Stimulated activated naive CD4-positive, alpha-beta T cell treated with Interleukin-2 at 50 U/mL for 16 hours (primary cell): ENCODE results near the gene NSMCE4A.
"Not testable (repeated sequence)": the region's sequence is repeated elsewhere in the genome, so short reads cannot be mapped to it uniquely, and the experiment has no call there.

Source experiments
- DNase-seq: peaks from one replicate; lab custom pipeline; 2025; lab: John Stamatoyannopoulos, UW

Gene NSMCE4A

DNA sequence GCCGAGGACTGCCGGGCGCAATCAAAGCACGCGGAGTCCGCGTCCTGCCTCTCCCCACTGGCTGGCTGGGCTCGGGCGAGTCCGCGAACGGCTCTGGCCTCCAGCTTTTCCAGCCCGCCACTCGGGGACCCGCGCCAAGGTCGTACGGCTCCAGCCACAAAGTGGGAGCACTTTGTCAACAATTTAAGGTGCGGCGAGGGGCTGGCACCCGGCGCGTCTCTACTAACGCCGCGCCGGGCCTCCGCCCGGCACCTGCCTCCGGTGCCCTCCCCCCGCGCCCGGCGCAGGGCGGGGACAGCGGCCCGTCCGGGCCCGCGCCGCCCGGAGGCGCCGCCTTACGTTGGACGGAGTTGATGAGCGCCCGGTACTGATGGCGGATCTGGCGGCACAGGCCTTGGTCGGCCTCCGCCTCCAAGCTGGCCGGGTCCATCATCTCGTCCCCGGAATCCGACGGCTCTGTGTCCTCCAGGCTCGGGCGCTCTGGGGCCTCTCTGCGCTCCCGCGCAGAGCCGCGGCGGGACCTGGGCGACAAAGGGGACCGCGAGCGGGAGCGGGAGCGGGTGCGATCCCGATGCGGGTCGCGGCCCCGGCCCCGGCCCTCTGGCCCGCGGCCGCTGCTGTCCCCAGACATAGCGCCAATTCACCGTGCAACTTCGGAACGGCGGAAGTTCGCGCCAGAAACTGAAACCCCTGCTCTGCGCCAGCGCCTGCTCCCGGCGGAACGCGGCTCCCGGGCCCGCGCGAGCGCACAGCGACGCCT, at the start of gene NSMCE4A:
TSS of gene NSMCE4A (minus strand) at position 683 of the 760 bp plus-strand sequence. CDS start at position 631, 52 bp downstream.
- DNase-seq = peak; percentile 71

DNA sequence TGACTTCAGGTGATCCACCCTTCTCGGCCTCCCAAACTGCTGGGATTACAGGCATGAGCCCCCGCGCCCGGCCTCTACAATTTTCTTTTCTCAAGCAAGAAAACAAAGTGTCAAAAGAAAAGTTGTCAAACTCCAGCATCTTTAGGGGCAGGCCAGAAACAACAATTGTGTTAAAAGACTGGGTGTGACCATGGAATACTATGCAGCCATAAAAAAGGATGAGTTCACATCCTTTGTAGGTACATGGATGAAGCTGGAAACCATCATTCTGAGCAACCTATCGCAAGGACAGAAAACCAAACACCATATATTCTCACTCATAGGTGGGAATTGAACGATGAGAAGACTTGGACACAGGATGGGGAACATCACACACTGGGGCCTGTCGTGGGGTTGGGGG, 48.2 kb upstream of the NSMCE4A start:
- not testable (repeated sequence) for DNase-seq

DNA sequence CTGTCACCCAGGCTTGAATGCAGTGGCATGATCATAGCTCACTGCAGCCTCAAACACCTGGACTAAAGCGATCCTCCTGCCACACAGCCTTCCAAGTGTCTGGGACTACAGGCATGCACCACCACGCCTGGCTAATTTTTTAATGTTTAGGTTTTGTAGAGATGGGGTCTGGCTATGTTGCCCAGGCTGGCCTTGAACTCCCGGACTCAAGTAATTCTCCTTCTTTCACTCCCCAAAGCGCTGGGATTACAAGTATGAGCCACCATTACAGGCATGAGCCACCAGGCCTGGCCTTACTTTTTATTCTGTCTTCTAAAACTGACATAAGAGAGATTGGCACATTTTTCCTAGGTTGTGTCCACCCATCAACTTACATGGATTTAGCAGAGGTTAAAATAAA, 47.3 kb upstream of the NSMCE4A start:
- DNase-seq = no peak

DNA sequence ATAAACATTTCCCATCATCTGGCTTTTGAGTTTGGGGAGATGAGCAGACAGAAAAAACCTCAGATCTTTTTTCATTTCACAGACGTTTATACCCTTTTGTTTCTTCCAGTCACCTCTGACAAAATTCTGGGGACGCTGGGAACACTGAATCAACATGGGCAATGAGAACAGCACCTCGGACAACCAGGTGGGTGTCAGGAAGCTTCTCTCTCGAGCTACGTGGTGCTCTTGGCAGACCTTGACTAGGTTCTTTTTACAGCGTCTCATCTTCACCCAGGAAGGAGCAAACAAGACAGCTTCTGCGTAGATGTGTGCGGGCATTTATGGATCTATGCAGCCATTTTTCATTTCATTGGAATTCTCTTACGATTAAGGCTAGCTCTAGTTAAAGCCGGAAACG, 46.8 kb upstream of the NSMCE4A start:
- DNase-seq = no peak

DNA sequence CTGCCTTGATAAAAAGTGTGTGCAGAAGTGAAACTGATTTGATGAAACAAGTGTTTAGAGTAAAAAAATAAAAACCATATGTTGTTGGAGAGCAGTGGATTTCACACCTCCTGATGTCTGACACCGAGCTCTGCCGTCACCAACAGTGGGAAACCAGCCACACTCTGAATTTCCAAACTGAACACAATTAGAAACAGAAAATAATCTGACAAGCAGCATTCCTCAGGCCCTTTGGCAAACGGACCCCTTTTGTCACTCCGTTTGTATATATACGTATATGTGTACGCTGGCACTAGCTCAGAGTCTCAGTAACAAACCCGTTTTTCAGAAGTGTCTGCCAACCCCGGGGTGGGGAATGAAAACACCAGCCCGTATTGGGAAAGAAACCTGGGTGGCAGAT, 46.4 kb upstream of the NSMCE4A start:
- DNase-seq = no peak

DNA sequence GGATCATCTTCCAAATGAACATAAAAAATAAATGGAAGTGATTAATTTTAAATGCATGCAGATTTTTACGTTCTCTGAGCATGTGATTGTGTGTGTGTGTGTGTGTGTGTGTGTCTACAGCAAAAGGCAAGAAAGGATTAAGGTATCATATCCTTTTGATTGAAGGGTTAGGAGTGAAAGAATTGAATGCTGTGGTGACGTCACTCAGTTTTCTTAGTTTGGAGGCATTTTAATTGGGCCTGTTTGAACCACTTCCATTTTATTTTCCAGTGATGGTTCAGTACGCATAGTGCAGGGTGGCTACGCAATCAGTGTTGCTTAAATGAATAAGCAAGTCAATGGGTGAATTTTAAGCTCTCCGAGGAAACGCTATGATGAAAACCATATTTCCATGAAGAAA, 45.2 kb upstream of the NSMCE4A start:
- DNase-seq = no peak

- no peak for DNase-seq
Observed at GRCh38 chr10:122019414-122019975, 44.5 kb upstream of the NSMCE4A start.

DNA sequence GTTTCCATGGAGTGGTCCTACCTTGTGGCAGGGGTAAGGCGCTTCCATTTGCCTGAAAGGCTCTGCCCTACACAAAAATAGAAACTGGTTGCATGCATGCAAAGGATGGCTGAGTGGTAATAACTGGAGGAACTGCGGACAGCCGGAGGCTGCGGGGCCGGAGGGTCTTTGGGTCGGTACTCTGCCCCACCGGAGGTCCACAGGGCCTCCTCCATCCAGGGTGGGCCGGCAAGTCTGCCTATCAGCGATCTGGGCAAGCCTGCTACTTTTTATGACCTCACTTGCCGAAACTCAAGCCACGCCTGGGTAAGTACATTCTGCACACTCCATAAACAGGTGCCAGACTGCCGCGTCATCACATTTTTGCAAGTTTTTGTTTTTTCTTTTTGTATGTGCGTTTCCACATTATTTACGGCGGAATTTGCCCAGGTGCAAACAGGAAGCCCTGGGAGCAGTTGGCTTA, 44.0 kb upstream of the NSMCE4A start:
- no peak for DNase-seq

- no peak for DNase-seq
Observed at GRCh38 chr10:122018491-122018890, 43.5 kb upstream of the NSMCE4A start.

GRCh38 chr10:122017926-122018325, 42.9 kb upstream of the NSMCE4A start:
- not testable (repeated sequence) for DNase-seq

GRCh38 chr10:122014652-122015248, 39.7 kb upstream of the NSMCE4A start:
- no peak for DNase-seq

DNA sequence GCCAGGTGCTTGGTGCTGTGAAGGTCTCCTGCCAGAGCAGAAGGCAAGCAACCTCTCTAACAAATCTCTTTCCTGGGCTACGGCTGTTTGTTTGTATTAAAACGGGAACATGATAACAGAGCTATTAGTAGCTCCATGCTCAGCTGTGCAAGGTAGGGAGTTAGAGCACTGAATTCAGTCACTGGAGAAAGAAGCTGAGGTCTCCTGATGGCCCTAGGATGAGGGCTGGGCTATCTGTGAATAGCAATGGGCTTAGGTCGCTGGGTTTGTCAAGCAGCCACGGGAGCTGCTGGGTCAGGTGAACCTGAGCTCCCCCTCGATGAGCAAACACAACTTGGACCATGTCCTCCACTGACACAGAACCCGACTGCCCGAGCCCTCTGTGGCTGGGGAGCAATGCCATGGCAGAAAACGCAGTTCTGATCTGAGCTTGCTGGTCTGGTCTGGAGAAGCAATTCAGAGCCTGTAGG, 38.3 kb upstream of the NSMCE4A start:
- no peak for DNase-seq

DNA sequence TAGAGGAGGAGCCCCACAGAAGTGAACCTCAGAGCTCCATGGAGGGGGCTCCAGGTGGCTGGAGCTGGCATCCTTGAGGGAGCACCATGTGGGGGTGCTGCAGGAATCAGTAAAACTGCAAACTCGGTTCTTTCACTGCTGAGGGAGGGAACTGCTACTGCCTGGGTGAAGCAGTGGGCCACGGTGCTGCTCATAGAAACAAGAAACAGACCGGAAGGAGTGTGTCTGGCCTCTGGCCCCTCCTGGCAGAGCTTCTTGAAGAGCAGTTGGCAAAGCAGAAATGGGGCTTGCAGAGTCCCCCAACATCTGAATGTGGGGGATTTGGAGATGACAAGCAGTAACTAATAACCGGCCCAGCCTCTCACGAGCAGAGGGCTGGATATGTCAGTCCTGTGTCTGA, 37.7 kb upstream of the NSMCE4A start:
- no peak for DNase-seq

DNA sequence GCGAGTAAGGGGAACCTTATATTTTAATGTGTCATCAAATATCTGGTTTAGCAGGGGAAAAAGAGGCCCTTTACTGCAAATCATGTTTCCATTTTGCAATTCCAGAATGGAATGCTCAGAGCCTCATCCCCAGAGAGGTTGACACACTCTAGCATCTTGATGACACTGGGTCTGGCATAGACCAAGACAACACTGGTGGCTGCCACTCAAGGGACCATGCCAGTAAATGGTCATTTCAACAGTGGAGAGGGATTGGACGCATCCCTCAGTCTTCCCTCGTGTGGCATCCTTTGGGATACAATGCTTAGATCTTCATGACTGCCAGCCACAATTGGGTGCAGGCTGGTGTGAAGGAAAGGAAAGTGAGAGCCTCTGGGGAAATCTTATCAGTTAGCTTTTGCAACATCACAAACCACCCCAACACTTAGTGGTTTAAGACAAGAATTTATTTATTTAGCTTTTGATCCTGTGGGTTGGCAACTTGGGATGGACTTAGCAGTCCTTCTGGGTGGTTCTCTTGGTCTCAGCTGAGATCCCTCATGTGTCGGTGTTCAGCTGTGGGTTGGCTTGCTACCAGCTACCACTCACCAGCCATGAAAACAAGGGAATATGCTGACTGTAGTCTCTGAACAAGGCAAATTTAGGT, 35.5 kb upstream of the NSMCE4A start:
- DNase-seq = no peak

DNA sequence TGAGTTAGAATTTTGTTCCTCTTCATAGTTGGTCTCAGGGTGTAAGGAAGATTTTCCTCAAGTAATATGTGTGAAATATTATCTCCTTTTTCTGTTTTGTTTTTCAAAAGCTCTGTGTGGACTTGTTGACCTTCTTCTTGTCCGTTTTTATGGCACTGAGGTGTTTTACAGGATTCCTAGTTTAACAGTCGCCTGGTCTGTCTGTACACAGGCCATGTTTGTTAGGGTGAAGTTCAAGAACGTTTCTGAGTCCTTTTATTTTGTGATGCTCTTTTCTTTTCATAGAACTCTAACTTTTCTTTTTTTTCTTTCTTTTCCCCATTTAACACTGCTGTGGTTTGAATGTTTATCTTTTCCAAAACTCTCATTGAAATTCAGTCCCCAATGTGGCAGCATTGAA, 32.4 kb upstream of the NSMCE4A start:
- no peak for DNase-seq

- DNase-seq = no peak
Observed at GRCh38 chr10:122001698-122002097, 26.7 kb upstream of the NSMCE4A start.

DNA sequence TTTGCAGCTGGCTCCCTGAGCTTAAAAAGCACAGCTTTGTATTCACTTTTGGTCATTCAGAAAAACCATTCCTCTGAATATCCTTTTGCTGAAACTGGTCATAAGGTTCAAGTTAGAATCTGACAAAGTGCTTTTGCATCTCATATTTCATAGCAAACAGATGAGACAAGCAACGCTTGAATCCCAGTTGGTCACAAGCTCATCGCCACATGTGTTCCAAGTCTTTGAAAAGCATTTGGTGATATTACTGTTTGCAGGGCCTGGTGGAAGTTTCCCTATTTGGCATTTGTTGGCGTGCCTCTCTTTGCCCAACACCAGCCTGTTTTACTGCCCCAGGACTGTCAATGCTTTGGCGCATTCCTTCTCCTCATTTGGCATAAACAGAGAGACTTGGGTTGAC, 24.3 kb upstream of the NSMCE4A start:
- no peak for DNase-seq

- no peak for DNase-seq
Observed at GRCh38 chr10:121998462-121998861, 23.4 kb upstream of the NSMCE4A start.

DNA sequence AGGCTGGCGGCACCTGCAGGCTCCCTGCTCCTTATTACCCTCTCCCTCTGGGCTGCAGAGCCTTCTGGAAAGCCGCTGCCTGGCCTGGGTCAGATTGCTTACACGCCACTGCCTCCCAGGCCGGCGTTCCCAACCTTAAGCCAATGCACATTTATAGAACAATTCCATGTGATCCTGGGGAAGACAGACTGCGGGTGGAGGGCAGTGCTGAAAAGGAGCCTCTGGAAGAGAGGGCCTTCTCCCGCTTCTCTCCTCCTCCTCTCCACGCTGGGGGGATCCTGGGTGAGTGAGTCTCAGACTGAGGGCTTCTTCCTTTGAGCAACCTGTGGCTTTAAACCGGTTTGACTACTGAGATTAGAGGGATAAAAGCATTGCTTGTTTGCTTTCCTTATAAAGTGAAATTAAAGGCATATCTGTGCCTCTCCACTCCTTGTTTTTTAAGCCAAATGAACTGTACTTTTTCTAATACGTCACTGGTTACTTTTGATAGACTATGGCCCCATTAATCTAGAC, 19.5 kb upstream of the NSMCE4A start:
- no peak for DNase-seq

- not testable (repeated sequence) for DNase-seq
Observed at GRCh38 chr10:121991727-121992126, 16.7 kb upstream of the NSMCE4A start.

GRCh38 chr10:121990015-121990677, 15.1 kb upstream of the NSMCE4A start:
- DNase-seq = no peak
